ENCODE measurements around the gene CDH10.

The CDH10 gene

DNA sequence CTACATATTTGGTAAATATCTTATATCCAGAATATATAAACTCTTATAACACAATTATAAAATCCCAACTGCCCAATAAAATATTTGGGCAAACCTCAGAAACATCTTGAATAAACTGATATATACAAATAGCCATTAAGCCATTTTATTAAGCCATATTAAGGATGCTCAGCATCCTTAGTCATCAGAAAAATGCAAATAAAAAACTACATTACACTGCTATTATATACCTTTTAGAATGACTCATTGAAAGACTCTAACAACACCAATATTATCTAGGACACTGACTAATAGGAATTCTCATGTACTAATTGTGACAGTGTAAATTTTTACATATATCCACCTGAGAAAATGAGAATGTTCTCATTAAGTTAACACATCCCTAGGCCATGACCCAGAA is 77.8 kb downstream of the CDH10 start:
- no peak overlapping the region for H3K9ac ChIP-seq (ENCODE audit: low read length in 5 of 5)
- no peaks in the 10 kb centered on the region for H3K9me3 ChIP-seq (ENCODE audit: control insufficient read depth in 5 of 5, low read length in 5 of 5)
- no peak overlapping the region for H3K27ac ChIP-seq (ENCODE audit: low read depth, low read length)
- H3K4me1 ChIP-seq (ENCODE audit: control insufficient read depth in 5 of 5, insufficient read depth in 5 of 5, low read length in 5 of 5): no peaks in the 10 kb centered on the region
- H3K4me3 ChIP-seq (ENCODE audit: low read depth in 1 of 5, low read length in 5 of 5): no peak overlapping the region
- H3K27me3 ChIP-seq (ENCODE audit: control insufficient read depth in 5 of 5, insufficient read depth in 4 of 5, low read length in 5 of 5): no peaks in the 10 kb centered on the region
- H3K36me3 ChIP-seq (ENCODE audit: control insufficient read depth in 5 of 5, insufficient read depth in 5 of 5, low read length in 5 of 5): no peaks in the 10 kb centered on the region

DNA sequence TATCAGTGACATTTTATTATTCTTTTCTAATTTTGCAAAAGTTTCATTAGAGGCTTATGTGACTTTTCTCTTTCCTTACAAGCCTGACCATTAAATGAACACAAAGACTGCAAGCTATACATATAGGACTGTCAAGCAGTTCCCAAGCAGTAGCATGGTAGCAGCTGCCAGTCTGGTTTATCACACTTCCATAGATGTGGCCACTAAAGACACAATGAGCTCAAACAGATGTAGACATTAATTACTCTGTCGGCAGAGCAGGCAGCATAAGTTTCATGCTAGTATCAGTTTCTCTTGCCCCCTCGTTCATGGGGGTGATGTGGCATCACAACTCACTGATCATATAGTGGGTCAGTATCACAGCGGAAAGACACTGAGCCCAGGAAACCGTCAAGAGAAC is 89.5 kb downstream of the CDH10 start:
- Histone ChIP-seq H3K9ac (ENCODE audit: low read length in 5 of 5) (no peak overlapping the region), H3K27ac (ENCODE audit: low read depth, low read length) (no peak overlapping the region), H3K27me3 (ENCODE audit: control insufficient read depth in 5 of 5, insufficient read depth in 4 of 5, low read length in 5 of 5) (no peaks in the 10 kb centered on the region), H3K36me3 (ENCODE audit: control insufficient read depth in 5 of 5, insufficient read depth in 5 of 5, low read length in 5 of 5) (no peaks in the 10 kb centered on the region), H3K9me3 (ENCODE audit: control insufficient read depth in 5 of 5, low read length in 5 of 5) (no peaks in the 10 kb centered on the region), H3K4me1 (ENCODE audit: control insufficient read depth in 5 of 5, insufficient read depth in 5 of 5, low read length in 5 of 5) (no peaks in the 10 kb centered on the region), H3K4me3 (ENCODE audit: low read depth in 1 of 5, low read length in 5 of 5) (no peak overlapping the region)

DNA sequence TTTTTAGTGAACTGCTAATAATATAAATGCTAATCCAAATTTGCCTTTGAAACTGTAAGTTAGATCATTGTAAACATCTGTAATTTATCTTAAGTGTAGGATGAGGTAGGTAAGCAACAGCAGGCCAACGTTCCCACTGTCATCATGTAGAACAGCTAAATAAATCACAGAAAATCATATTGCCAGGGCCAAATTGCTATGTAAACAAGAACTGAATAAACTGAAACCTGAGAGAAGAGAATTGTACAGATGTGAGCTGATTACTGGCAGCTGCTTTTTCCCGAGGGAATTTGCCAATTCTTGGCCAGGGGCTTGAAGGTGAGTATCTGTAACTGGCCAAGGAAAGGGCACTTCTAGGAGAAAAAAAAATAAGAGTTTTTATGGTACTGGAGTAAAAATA is 97.6 kb downstream of the CDH10 start:
- Histone ChIP-seq H3K4me3 (ENCODE audit: low read depth in 1 of 5, low read length in 5 of 5) (no peak overlapping the region), H3K27ac (ENCODE audit: low read depth, low read length) (no peak overlapping the region), H3K4me1 (ENCODE audit: control insufficient read depth in 5 of 5, insufficient read depth in 5 of 5, low read length in 5 of 5) (no peaks in the 10 kb centered on the region), H3K9me3 (ENCODE audit: control insufficient read depth in 5 of 5, low read length in 5 of 5) (no peaks in the 10 kb centered on the region), H3K27me3 (ENCODE audit: control insufficient read depth in 5 of 5, insufficient read depth in 4 of 5, low read length in 5 of 5) (no peaks in the 10 kb centered on the region), H3K9ac (ENCODE audit: low read length in 5 of 5) (no peak overlapping the region), H3K36me3 (ENCODE audit: control insufficient read depth in 5 of 5, insufficient read depth in 5 of 5, low read length in 5 of 5) (no peaks in the 10 kb centered on the region)

DNA sequence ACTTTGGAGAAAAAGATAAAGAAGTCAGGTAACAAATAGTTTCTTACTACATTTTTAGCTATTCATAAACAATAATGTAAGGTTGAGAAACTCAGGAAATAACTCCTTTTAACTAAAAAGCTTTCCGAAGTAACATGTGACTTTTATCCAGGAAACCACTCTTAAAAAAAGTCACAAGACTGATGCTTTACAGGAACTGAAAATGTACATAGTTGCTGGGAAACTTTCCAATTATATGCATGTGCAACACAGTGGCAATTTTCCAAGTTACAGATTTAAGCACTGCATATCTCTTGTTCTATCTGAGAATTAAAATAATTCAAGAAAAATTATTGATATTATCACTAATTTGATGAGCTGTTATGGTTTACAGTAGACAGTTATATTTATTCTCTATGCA is 105.2 kb downstream of the CDH10 start:
- H3K27me3 ChIP-seq (ENCODE audit: control insufficient read depth in 5 of 5, insufficient read depth in 4 of 5, low read length in 5 of 5): no peaks in the 10 kb centered on the region
- H3K27ac ChIP-seq (ENCODE audit: low read depth, low read length): no peak overlapping the region
- H3K9ac ChIP-seq (ENCODE audit: low read length in 5 of 5): no peak overlapping the region
- no peaks in the 10 kb centered on the region for H3K9me3 ChIP-seq (ENCODE audit: control insufficient read depth in 5 of 5, low read length in 5 of 5)
- no peaks in the 10 kb centered on the region for H3K36me3 ChIP-seq (ENCODE audit: control insufficient read depth in 5 of 5, insufficient read depth in 5 of 5, low read length in 5 of 5)
- no peak overlapping the region for H3K4me3 ChIP-seq (ENCODE audit: low read depth in 1 of 5, low read length in 5 of 5)
- no peaks in the 10 kb centered on the region for H3K4me1 ChIP-seq (ENCODE audit: control insufficient read depth in 5 of 5, insufficient read depth in 5 of 5, low read length in 5 of 5)

DNA sequence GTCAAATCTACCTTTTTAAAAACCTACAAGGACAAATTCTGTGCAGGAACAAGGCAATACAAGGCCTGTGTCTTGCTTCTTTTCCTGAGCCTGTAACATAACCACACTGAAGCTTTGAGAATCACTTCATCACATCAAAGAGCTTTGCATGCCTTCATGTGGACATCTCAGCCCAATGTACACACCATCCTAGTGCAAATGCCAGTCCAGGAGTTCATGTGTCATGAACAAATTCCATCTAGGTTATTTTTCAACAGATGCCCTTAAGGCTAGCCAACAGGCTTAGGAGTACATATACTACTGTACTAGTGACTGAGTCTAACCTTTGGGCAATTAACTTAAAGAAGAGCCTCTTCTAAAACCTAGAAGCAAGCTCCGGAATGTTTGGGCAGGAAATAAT is 106.4 kb downstream of the CDH10 start:
- Histone ChIP-seq H3K36me3 (ENCODE audit: control insufficient read depth in 5 of 5, insufficient read depth in 5 of 5, low read length in 5 of 5) (no peaks in the 10 kb centered on the region), H3K27ac (ENCODE audit: low read depth, low read length) (no peak overlapping the region), H3K4me3 (ENCODE audit: low read depth in 1 of 5, low read length in 5 of 5) (no peak overlapping the region), H3K9ac (ENCODE audit: low read length in 5 of 5) (no peak overlapping the region), H3K27me3 (ENCODE audit: control insufficient read depth in 5 of 5, insufficient read depth in 4 of 5, low read length in 5 of 5) (no peaks in the 10 kb centered on the region), H3K9me3 (ENCODE audit: control insufficient read depth in 5 of 5, low read length in 5 of 5) (no peaks in the 10 kb centered on the region), H3K4me1 (ENCODE audit: control insufficient read depth in 5 of 5, insufficient read depth in 5 of 5, low read length in 5 of 5) (no peaks in the 10 kb centered on the region)

DNA sequence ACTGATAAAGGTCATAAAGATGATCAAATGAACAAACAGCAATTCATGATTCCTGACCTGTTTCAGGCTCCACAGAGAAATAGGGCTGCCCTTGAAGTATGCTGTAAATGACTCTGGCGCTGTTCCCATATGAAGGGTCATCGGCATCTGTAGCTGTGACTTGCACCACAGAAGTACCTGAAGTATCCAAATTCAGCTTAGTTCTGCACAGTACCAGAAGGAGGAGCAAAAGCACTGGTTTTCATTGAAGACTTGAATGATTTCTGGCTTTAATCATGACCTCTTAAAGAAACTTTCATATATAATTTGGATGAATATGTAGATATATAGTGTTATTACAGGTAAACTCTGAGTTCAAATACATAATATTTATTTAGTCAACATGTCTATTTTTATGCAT is 109.1 kb downstream of the CDH10 start:
- Histone ChIP-seq H3K27ac (ENCODE audit: low read depth, low read length) (no peak overlapping the region), H3K9ac (ENCODE audit: low read length in 5 of 5) (no peak overlapping the region), H3K36me3 (ENCODE audit: control insufficient read depth in 5 of 5, insufficient read depth in 5 of 5, low read length in 5 of 5) (no peaks in the 10 kb centered on the region), H3K4me1 (ENCODE audit: control insufficient read depth in 5 of 5, insufficient read depth in 5 of 5, low read length in 5 of 5) (no peaks in the 10 kb centered on the region), H3K4me3 (ENCODE audit: low read depth in 1 of 5, low read length in 5 of 5) (no peak overlapping the region), H3K9me3 (ENCODE audit: control insufficient read depth in 5 of 5, low read length in 5 of 5) (no peaks in the 10 kb centered on the region), H3K27me3 (ENCODE audit: control insufficient read depth in 5 of 5, insufficient read depth in 4 of 5, low read length in 5 of 5) (no peaks in the 10 kb centered on the region)

DNA sequence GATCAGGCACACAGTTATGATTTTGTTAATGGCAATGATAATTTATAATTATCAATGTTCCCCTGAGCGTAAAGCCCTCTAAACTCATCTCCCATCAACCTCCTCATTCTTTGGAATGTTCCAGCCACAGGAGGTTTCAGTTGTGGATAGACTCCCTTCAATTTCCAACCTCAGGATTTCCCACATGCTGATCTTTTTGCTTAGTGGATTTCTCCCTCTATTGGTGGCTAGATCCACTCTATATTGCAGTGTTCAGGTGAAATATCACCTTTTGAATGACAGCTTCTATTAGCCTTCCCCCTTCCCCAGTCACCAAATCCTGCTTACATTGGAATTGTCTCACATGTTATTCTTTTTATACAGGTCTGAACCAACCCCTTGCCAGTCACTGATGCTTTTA is 113.9 kb downstream of the CDH10 start:
- H3K27me3 ChIP-seq (ENCODE audit: control insufficient read depth in 5 of 5, insufficient read depth in 4 of 5, low read length in 5 of 5): no peaks in the 10 kb centered on the region
- no peak overlapping the region for H3K4me3 ChIP-seq (ENCODE audit: low read depth in 1 of 5, low read length in 5 of 5)
- no peaks in the 10 kb centered on the region for H3K9me3 ChIP-seq (ENCODE audit: control insufficient read depth in 5 of 5, low read length in 5 of 5)
- no peak overlapping the region for H3K9ac ChIP-seq (ENCODE audit: low read length in 5 of 5)
- no peaks in the 10 kb centered on the region for H3K36me3 ChIP-seq (ENCODE audit: control insufficient read depth in 5 of 5, insufficient read depth in 5 of 5, low read length in 5 of 5)
- no peak overlapping the region for H3K27ac ChIP-seq (ENCODE audit: low read depth, low read length)
- H3K4me1 ChIP-seq (ENCODE audit: control insufficient read depth in 5 of 5, insufficient read depth in 5 of 5, low read length in 5 of 5): no peaks in the 10 kb centered on the region

DNA sequence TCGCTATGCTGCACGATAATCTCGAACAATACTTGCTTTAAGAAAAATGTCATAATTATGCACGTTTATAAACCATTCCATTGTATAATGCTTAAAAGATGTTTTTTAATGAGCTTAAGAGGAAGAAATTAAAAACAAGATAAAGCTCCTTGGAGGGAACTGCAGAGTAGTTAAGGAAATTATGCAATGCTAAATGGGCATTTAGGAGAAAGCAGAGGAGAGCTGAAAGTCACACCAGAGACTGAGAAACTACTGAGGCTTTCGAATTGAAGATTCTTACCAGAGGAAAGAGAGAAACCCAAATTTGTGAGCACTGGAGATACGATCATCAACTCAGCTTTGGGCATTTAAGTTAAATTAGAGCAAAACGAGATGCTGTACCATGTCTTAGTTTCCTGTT is 119.4 kb downstream of the CDH10 start:
- Histone ChIP-seq H3K36me3 (ENCODE audit: control insufficient read depth in 5 of 5, insufficient read depth in 5 of 5, low read length in 5 of 5) (no peaks in the 10 kb centered on the region), H3K9ac (ENCODE audit: low read length in 5 of 5) (no peak overlapping the region), H3K9me3 (ENCODE audit: control insufficient read depth in 5 of 5, low read length in 5 of 5) (no peaks in the 10 kb centered on the region), H3K4me1 (ENCODE audit: control insufficient read depth in 5 of 5, insufficient read depth in 5 of 5, low read length in 5 of 5) (no peaks in the 10 kb centered on the region), H3K27ac (ENCODE audit: low read depth, low read length) (no peak overlapping the region), H3K27me3 (ENCODE audit: control insufficient read depth in 5 of 5, insufficient read depth in 4 of 5, low read length in 5 of 5) (no peaks in the 10 kb centered on the region), H3K4me3 (ENCODE audit: low read depth in 1 of 5, low read length in 5 of 5) (no peak overlapping the region)

DNA sequence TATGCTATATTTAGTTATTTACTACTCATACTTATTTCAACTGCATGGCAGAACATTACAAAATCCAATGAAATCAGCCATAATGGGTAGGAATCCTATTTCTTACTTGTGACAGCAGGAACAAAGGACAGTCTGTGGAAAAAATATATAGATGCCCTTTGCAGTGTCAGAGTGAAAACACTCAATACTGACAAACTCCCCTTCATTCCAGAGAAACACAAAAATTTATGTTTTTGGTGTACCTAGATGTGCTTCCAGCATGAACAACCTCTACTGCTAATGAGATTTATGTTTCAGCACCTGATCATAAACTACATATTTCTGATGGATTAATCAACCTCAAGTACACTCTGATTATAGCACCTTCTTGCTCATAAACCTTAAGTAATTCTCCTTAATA is 132.4 kb downstream of the CDH10 start:
- Histone ChIP-seq H3K36me3 (ENCODE audit: control insufficient read depth in 5 of 5, insufficient read depth in 5 of 5, low read length in 5 of 5) (no peaks in the 10 kb centered on the region), H3K27me3 (ENCODE audit: control insufficient read depth in 5 of 5, insufficient read depth in 4 of 5, low read length in 5 of 5) (no peaks in the 10 kb centered on the region), H3K4me1 (ENCODE audit: control insufficient read depth in 5 of 5, insufficient read depth in 5 of 5, low read length in 5 of 5) (no peaks in the 10 kb centered on the region), H3K9me3 (ENCODE audit: control insufficient read depth in 5 of 5, low read length in 5 of 5) (no peaks in the 10 kb centered on the region), H3K27ac (ENCODE audit: low read depth, low read length) (no peak overlapping the region), H3K9ac (ENCODE audit: low read length in 5 of 5) (no peak overlapping the region), H3K4me3 (ENCODE audit: low read depth in 1 of 5, low read length in 5 of 5) (no peak overlapping the region)

DNA sequence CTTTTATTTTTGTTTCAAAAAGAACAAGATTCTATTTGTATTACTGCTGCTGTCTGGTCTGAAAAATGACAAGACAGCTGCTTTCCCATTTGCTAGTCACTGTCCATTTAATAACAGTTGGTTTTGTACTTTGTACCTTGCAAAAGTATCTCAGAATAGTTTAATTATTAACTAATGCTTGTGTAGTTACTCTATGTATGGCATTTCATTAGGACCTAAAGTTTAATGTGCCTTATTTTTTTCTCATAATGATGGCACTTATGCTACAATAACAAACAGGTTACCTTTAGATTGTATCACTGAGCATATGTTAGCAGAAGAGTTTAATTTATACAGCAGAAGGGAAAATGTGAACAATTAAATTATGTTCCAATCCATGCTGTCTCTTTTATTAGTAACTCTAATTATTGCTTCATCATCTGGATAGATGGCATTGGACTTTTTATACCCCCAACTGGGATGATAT is 134.2 kb downstream of the CDH10 start:
- Histone ChIP-seq H3K27ac (ENCODE audit: low read depth, low read length) (no peak overlapping the region), H3K4me1 (ENCODE audit: control insufficient read depth in 5 of 5, insufficient read depth in 5 of 5, low read length in 5 of 5) (no peaks in the 10 kb centered on the region), H3K4me3 (ENCODE audit: low read depth in 1 of 5, low read length in 5 of 5) (no peak overlapping the region), H3K27me3 (ENCODE audit: control insufficient read depth in 5 of 5, insufficient read depth in 4 of 5, low read length in 5 of 5) (no peaks in the 10 kb centered on the region), H3K36me3 (ENCODE audit: control insufficient read depth in 5 of 5, insufficient read depth in 5 of 5, low read length in 5 of 5) (no peaks in the 10 kb centered on the region), H3K9ac (ENCODE audit: low read length in 5 of 5) (no peak overlapping the region), H3K9me3 (ENCODE audit: control insufficient read depth in 5 of 5, low read length in 5 of 5) (no peaks in the 10 kb centered on the region)

DNA sequence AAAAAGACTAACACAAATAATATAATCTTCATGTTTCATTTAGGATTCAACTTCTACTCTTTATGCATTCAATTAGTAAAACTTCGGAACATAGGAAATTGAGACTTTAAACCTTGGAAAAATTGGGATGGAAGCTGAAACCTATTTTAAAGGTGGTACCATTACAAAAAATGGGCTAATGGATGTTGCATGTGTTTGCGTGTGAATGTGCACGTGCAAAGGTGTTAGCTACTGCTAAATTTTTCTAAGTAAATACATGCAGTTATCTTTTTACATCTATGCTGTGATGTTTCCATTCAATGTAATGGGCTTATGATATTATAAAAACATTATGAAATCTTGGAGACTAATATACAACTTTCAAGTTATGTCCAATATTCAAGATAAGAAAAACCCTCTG is 134.8 kb downstream of the CDH10 start:
- Histone ChIP-seq H3K36me3 (ENCODE audit: control insufficient read depth in 5 of 5, insufficient read depth in 5 of 5, low read length in 5 of 5) (no peaks in the 10 kb centered on the region), H3K27ac (ENCODE audit: low read depth, low read length) (no peak overlapping the region), H3K9ac (ENCODE audit: low read length in 5 of 5) (no peak overlapping the region), H3K9me3 (ENCODE audit: control insufficient read depth in 5 of 5, low read length in 5 of 5) (no peaks in the 10 kb centered on the region), H3K4me1 (ENCODE audit: control insufficient read depth in 5 of 5, insufficient read depth in 5 of 5, low read length in 5 of 5) (no peaks in the 10 kb centered on the region), H3K4me3 (ENCODE audit: low read depth in 1 of 5, low read length in 5 of 5) (no peak overlapping the region), H3K27me3 (ENCODE audit: control insufficient read depth in 5 of 5, insufficient read depth in 4 of 5, low read length in 5 of 5) (no peaks in the 10 kb centered on the region)
